NCI-H524 (cell line): ENCODE measurements around the gene FNDC11.
"Not testable (repeated sequence)": the region's sequence is repeated elsewhere in the genome, so short reads cannot be mapped to it uniquely, and the experiment has no call there.

Experiments used
- DNase-seq, 2 experiments: peaks; one replicate each; lab custom pipeline; 2025; lab: John Stamatoyannopoulos, UW

The FNDC11 gene

GRCh38 chr20:63553933-63554290, at the start of gene FNDC11:
TSS of gene FNDC11 (plus strand) at chr20:63554159. CDS start at chr20:63555664, 1,505 bp downstream.
- DNase-seq: no peak

GRCh38 chr20:63504642-63505041, 49.3 kb upstream of the FNDC11 start:
- no peak for DNase-seq

- DNase-seq: no peak
These were observed 48.7 kb upstream of the FNDC11 start for GRCh38 chr20:63505281-63505680.

- no peak for DNase-seq
These were observed 48.2 kb upstream of the FNDC11 start for GRCh38 chr20:63505723-63506122.

GRCh38 chr20:63507083-63507743, 46.7 kb upstream of the FNDC11 start:
- no peak for DNase-seq

- DNase-seq: no peak
These were observed 45.7 kb upstream of the FNDC11 start for GRCh38 chr20:63508072-63508768.

- no peak for DNase-seq
These were observed 44.8 kb upstream of the FNDC11 start for GRCh38 chr20:63509088-63509564.

GRCh38 chr20:63513207-63513606, 40.8 kb upstream of the FNDC11 start:
- DNase-seq: no peak

- DNase-seq: not testable (repeated sequence)
These were observed 39.4 kb upstream of the FNDC11 start for GRCh38 chr20:63514520-63514919.

- no peak for DNase-seq
These were observed 36.3 kb upstream of the FNDC11 start for GRCh38 chr20:63517376-63518309.

- no peak for DNase-seq
These were observed 35.6 kb upstream of the FNDC11 start for GRCh38 chr20:63518351-63518861.

GRCh38 chr20:63518946-63519667, 34.9 kb upstream of the FNDC11 start:
- DNase-seq: no peak

GRCh38 chr20:63519668-63520503, 34.1 kb upstream of the FNDC11 start:
- peak; percentile 58 to 59 for DNase-seq

GRCh38 chr20:63520504-63520933, 33.4 kb upstream of the FNDC11 start, which contains the start of gene PPDPF:
TSS of gene PPDPF (plus strand) at chr20:63520765. CDS start at chr20:63521309, 544 bp downstream.
- DNase-seq: peak; percentile 59 to 79

GRCh38 chr20:63520934-63521601, 32.9 kb upstream of the FNDC11 start:
- DNase-seq: no peak

- DNase-seq: no peak
These were observed 32.4 kb upstream of the FNDC11 start for GRCh38 chr20:63521602-63522001.

GRCh38 chr20:63522091-63522868, 31.7 kb upstream of the FNDC11 start:
- no peak for DNase-seq

GRCh38 chr20:63522981-63523611, 30.9 kb upstream of the FNDC11 start:
- no peak for DNase-seq

GRCh38 chr20:63525185-63525584, 28.8 kb upstream of the FNDC11 start:
- DNase-seq: no peak
